H9 (cell line): ENCODE measurements around the gene MYLK4. TPM values are rescaled to one million over a fixed set of nuclear protein-coding genes. Genes with fewer than 3 reads are reported as not detected.
A peak's percentile ranks its signal among the peaks of the same experiment; 100 is the strongest.

Experiments used
- DNase-seq: peaks from one replicate; pipeline ENCODE4 v3.0.0-alpha.2; 2017
- H2AFZ ChIP-seq: one replicate; pipeline ENCODE4 v1.6.1; 2013; ENCODE audit warnings: mild to moderate bottlenecking, low read length, control low read depth, moderate library complexity
- H2AK5ac ChIP-seq: 2 replicates; pipeline ENCODE4 v1.6.1; 2013; ENCODE audit warnings: low read length, control low read depth, mixed read lengths; ENCODE audit not compliant: insufficient read length
- H2BK120ac ChIP-seq: one replicate; pipeline ENCODE4 v1.6.1; 2013; ENCODE audit warnings: low read depth, mild to moderate bottlenecking, low read length, control low read depth, inconsistent platforms; ENCODE audit not compliant: poor library complexity, severe bottlenecking
- H2BK12ac ChIP-seq: 2 replicates; pipeline ENCODE4 v1.6.1; 2013; ENCODE audit warnings: low read length, control low read depth, mixed read lengths, low read depth; ENCODE audit not compliant: insufficient read length
- H2BK15ac ChIP-seq: 2 replicates; pipeline ENCODE4 v1.6.1; 2013; ENCODE audit warnings: low read depth, low read length, control low read depth
- H2BK20ac ChIP-seq: one replicate; pipeline ENCODE4 v1.6.1; 2013; ENCODE audit warnings: low read depth, mild to moderate bottlenecking, low read length, control low read depth, inconsistent platforms; ENCODE audit not compliant: poor library complexity, severe bottlenecking
- H2BK5ac ChIP-seq: 2 replicates; pipeline ENCODE4 v1.6.1; 2013; ENCODE audit warnings: low read length, control low read depth, mixed read lengths; ENCODE audit not compliant: insufficient read length
- H3K14ac ChIP-seq: 2 replicates; pipeline ENCODE4 v1.6.1; 2013; ENCODE audit warnings: low read length, control low read depth; ENCODE audit not compliant: insufficient read depth
- H3K18ac ChIP-seq: 2 replicates; pipeline ENCODE4 v1.6.1; 2013; ENCODE audit warnings: low read depth, mild to moderate bottlenecking, mixed read lengths, low read length, control low read depth; ENCODE audit not compliant: insufficient read length
- H3K23ac ChIP-seq: 2 replicates; pipeline ENCODE4 v1.6.1; 2013; ENCODE audit warnings: low read length, control low read depth, mixed read lengths, low read depth; ENCODE audit not compliant: insufficient read length
- H3K23me2 ChIP-seq: 2 replicates; pipeline ENCODE4 v1.6.1; 2013; ENCODE audit warnings: low read depth, mild to moderate bottlenecking, mixed read lengths, low read length, control low read depth; ENCODE audit not compliant: insufficient read length, poor library complexity, severe bottlenecking
- H3K27ac ChIP-seq: 2 replicates; pipeline ENCODE4 v1.5.1; 2013; ENCODE audit warnings: low read length, control low read depth, mixed read lengths, low read depth; ENCODE audit not compliant: insufficient read length
- H3K27me3 ChIP-seq: 2 replicates; pipeline ENCODE4 v1.6.1; 2013; ENCODE audit warnings: low read length, control low read depth, inconsistent platforms; ENCODE audit not compliant: insufficient read depth
- H3K4ac ChIP-seq: 2 replicates; pipeline ENCODE4 v1.6.1; 2013; ENCODE audit warnings: low read depth, mild to moderate bottlenecking, control low read depth, inconsistent platforms, low read length, moderate library complexity
- H3K4me1 ChIP-seq: 2 replicates; pipeline ENCODE4 v1.6.1; 2013; ENCODE audit warnings: low read length, control low read depth, inconsistent platforms; ENCODE audit not compliant: insufficient read depth
- H3K4me2 ChIP-seq: 2 replicates; pipeline ENCODE4 v1.6.1; 2013; ENCODE audit warnings: low read length, control low read depth, mixed read lengths; ENCODE audit not compliant: insufficient read length, insufficient read depth
- H3K56ac ChIP-seq: 2 replicates; pipeline ENCODE4 v1.6.1; 2013; ENCODE audit warnings: low read depth, mild to moderate bottlenecking, mixed read lengths, low read length, control low read depth; ENCODE audit not compliant: insufficient read length
- H3K79me1 ChIP-seq: 2 replicates; pipeline ENCODE4 v1.6.1; 2013; ENCODE audit warnings: low read depth, mild to moderate bottlenecking, moderate library complexity, low read length, control low read depth, inconsistent platforms; ENCODE audit not compliant: insufficient read depth, poor library complexity, severe bottlenecking
- H3K79me2 ChIP-seq: 2 replicates; pipeline ENCODE4 v1.6.1; 2013; ENCODE audit warnings: low read length, control low read depth, inconsistent platforms; ENCODE audit not compliant: insufficient read depth
- H3K9ac ChIP-seq: 2 replicates; pipeline ENCODE4 v1.6.1; 2013; ENCODE audit warnings: low read length, control low read depth, mixed read lengths; ENCODE audit not compliant: insufficient read length; ENCODE audit errors: extremely low read depth
- H3K9me3 ChIP-seq: one replicate; pipeline ENCODE4 v1.6.1; 2013; ENCODE audit warnings: low read depth, low read length, inconsistent platforms; ENCODE audit not compliant: control insufficient read depth
- H3T11ph ChIP-seq: one replicate; pipeline ENCODE4 v1.6.1; 2013; ENCODE audit warnings: mild to moderate bottlenecking, low read length, control low read depth, inconsistent platforms
- H4K20me1 ChIP-seq: one replicate; pipeline ENCODE4 v1.6.1; 2013; ENCODE audit not compliant: control insufficient read depth, insufficient read length, insufficient read depth
- H4K5ac ChIP-seq: 2 replicates; pipeline ENCODE4 v1.6.1; 2013; ENCODE audit warnings: low read depth, mild to moderate bottlenecking, mixed read lengths, low read length, control low read depth; ENCODE audit not compliant: insufficient read length
- H4K8ac ChIP-seq: replicated peaks from 2 replicates; pipeline ENCODE4 v1.6.1; 2013; ENCODE audit warnings: low read length, control low read depth, mixed read lengths, low read depth; ENCODE audit not compliant: insufficient read length
- H4K91ac ChIP-seq: 2 replicates; pipeline ENCODE4 v1.6.1; 2013; ENCODE audit warnings: low read depth, mild to moderate bottlenecking, moderate library complexity, mixed read lengths, low read length, control low read depth; ENCODE audit not compliant: insufficient read length
- H3K27ac Mint-ChIP-seq, 3 experiments: 2 replicates in 2 of 3; 3 replicates in 1 of 3; pipeline ENCODE4 v1.8.0; 2020 to 2021; ENCODE audit warnings: mixed read lengths in 3 of 3, mild to moderate bottlenecking in 1 of 3, moderate library complexity in 1 of 3
- H3K27me3 Mint-ChIP-seq: 2 replicates; pipeline ENCODE4 v1.8.0; 2021; ENCODE audit warnings: low read depth, mild to moderate bottlenecking, moderate library complexity, mixed read lengths
- H3K36me3 Mint-ChIP-seq, 3 experiments: 2 replicates in 2 of 3; 3 replicates in 1 of 3; pipeline ENCODE4 v1.8.0; 2020 to 2021; ENCODE audit warnings: low read depth in 3 of 3, mixed read lengths in 3 of 3; ENCODE audit not compliant: insufficient read depth in 1 of 3
- H3K4me1 Mint-ChIP-seq, 2 experiments: 2 replicates each; pipeline ENCODE4 v1.8.0; 2020; ENCODE audit warnings: mixed read lengths in 2 of 2
- H3K4me3 Mint-ChIP-seq, 2 experiments: 2 replicates in 1 of 2; 3 replicates in 1 of 2; pipeline ENCODE4 v1.8.0; 2020 to 2021; ENCODE audit warnings: mild to moderate bottlenecking in 2 of 2, mixed read lengths in 2 of 2, moderate library complexity in 1 of 2
- H3K9me3 Mint-ChIP-seq, 2 experiments: 2 replicates in 1 of 2; 3 replicates in 1 of 2; pipeline ENCODE4 v1.8.0; 2020; ENCODE audit warnings: mild to moderate bottlenecking in 2 of 2, mixed read lengths in 2 of 2, moderate library complexity in 1 of 2
- WGBS: extraction: QIAGEN DNeasy Blood & Tissue Kit; methylation state at CpG from one replicate; pipeline ENCODE4 v1.1.7; 2013; ENCODE audit warnings: missing lambda C conversion rate, low lambda C conversion rate, mixed read lengths; ENCODE audit not compliant: insufficient read length; ENCODE audit errors: extremely low coverage; 5-methylcytosine and 5-hydroxymethylcytosine counted together
- total RNA-seq: library from RNA; stranded (reverse); gene quantifications from 2 replicates; pipeline ENCODE4 v1.2.1, GENCODE V29; 2021
- TF ChIP-seq, protein P1 (sequence below): fragments of 200-600 bp; sonication (generic); conservative IDR thresholded peaks from 3 replicates; pipeline ENCODE4 v1.8.0; 2021; ENCODE audit warnings: antibody characterized with exemption, mild to moderate bottlenecking

The MYLK4 gene
- total RNA-seq, 1 experiment from 2014 or later, result 0.28 TPM

DNA sequence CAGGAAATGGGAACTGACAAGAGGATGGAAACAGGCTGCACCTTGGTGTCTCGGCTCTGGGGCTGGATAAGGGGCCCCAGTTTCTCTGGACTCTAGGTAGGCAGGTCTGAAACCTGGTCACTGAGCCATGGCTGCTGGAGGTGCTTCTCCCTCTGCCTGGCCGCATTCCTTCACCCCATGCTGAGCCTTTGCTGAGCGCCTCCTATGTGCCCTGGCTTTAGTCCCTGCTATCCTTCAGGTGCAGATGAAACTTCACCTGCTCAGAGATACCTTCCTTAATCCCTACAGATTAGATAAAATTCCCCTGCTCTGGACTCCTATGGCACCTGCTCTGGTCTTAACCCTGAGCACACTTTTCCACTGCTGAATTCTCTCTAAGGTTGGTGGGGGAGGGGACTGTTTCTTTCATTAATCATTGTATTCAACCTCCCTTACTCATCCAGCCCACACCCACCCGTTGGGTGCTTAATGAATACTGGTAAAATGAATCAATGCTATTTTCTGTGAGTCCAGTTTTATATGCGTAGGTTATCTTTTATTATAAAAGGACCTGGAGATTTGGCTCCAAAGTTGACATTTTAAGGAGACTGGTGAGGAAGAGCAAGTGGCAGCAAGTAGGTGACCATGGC, 19.3 kb downstream of the MYLK4 start:
- no peak overlapping the region for H3K4ac ChIP-seq
- H3K27me3 ChIP-seq, result no peaks in the 10 kb centered on the region
- DNase-seq, result peak; percentile 47
- H2BK120ac ChIP-seq, result no peak overlapping the region
- no peak overlapping the region for H2BK5ac ChIP-seq
- no peak overlapping the region for H3K9ac ChIP-seq
- H3K9me3 ChIP-seq, result no peaks in the 10 kb centered on the region
- H3K56ac ChIP-seq, result no peak overlapping the region
- no peaks in the 10 kb centered on the region for H3K9me3 Mint-ChIP-seq
- no peaks in the 10 kb centered on the region for H3K79me2 ChIP-seq
- H3K36me3 Mint-ChIP-seq, result no peaks in the 10 kb centered on the region
- H3T11ph ChIP-seq, result no peak overlapping the region
- no peak overlapping the region for H2BK15ac ChIP-seq
- H4K20me1 ChIP-seq, result no peaks in the 10 kb centered on the region
- H4K8ac ChIP-seq, result no peak overlapping the region
- H3K23ac ChIP-seq, result no peak overlapping the region
- H3K27ac ChIP-seq, result no peak overlapping the region
- no peak overlapping the region for H2BK12ac ChIP-seq
- no peak overlapping the region for H3K14ac ChIP-seq
- peaks cover 17% of the 10 kb centered on the region; the same call in 1 of the 2 replicates for H3K4me1 ChIP-seq
- peak overlapping the region in 1 of 3 experiments; percentile 39; a peak in 2 of 7 replicates for H3K27ac Mint-ChIP-seq
- H2AFZ ChIP-seq, result no peak overlapping the region
- no peak overlapping the region for H3K18ac ChIP-seq
- no peak overlapping the region for H4K5ac ChIP-seq
- TF ChIP-seq, protein P1, sequence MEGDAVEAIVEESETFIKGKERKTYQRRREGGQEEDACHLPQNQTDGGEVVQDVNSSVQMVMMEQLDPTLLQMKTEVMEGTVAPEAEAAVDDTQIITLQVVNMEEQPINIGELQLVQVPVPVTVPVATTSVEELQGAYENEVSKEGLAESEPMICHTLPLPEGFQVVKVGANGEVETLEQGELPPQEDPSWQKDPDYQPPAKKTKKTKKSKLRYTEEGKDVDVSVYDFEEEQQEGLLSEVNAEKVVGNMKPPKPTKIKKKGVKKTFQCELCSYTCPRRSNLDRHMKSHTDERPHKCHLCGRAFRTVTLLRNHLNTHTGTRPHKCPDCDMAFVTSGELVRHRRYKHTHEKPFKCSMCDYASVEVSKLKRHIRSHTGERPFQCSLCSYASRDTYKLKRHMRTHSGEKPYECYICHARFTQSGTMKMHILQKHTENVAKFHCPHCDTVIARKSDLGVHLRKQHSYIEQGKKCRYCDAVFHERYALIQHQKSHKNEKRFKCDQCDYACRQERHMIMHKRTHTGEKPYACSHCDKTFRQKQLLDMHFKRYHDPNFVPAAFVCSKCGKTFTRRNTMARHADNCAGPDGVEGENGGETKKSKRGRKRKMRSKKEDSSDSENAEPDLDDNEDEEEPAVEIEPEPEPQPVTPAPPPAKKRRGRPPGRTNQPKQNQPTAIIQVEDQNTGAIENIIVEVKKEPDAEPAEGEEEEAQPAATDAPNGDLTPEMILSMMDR, result no peak
- no peaks in the 10 kb centered on the region for H3K27me3 Mint-ChIP-seq
- no peaks in the 10 kb centered on the region for H3K23me2 ChIP-seq
- no CpG with 5 or more reads among the region's 5 CpGs for WGBS
- no peak overlapping the region for H3K4me2 ChIP-seq
- no peak overlapping the region for H2AK5ac ChIP-seq
- H3K79me1 ChIP-seq, result no peaks in the 10 kb centered on the region
- no peak overlapping the region for H2BK20ac ChIP-seq
- no peak overlapping the region for H4K91ac ChIP-seq
- H3K4me3 Mint-ChIP-seq, result no peak overlapping the region; a peak in 1 of 5 replicates
- peaks cover 53 to 57% of the 10 kb centered on the region in 2 experiments for H3K4me1 Mint-ChIP-seq
